Fibroblast of the aortic adventitia (primary cell): ENCODE measurements around the gene RUNX2. TPM values are rescaled to one million over a fixed set of nuclear protein-coding genes. Genes with fewer than 3 reads are reported as not detected.

ENCODE experiments used
- DNase-seq: peaks from one replicate; pipeline ENCODE4 v3.0.0-alpha.2; 2010; ENCODE audit warnings: low read depth
- H3K4me3 ChIP-seq: 2 replicates; pipeline ENCODE4 v1.5.1; 2011; ENCODE audit warnings: low read depth, mild to moderate bottlenecking, control low read depth, low read length, moderate library complexity
- CTCF ChIP-seq: IDR thresholded peaks from 2 replicates; pipeline ENCODE4 v1.5.1; 2011; ENCODE audit warnings: mild to moderate bottlenecking, low read length, control low read depth, inconsistent platforms; ENCODE audit not compliant: insufficient read depth
- total RNA-seq: library from RNA; depleted of rRNA; stranded (reverse); fragments of >200 nt; gene quantifications from 2 replicates; pipeline ENCODE4 v1.2.3, GENCODE V29; 2012; ENCODE audit warnings: low replicate concordance

Gene RUNX2
- total RNA-seq, 1 donor: 5.8 TPM

DNA sequence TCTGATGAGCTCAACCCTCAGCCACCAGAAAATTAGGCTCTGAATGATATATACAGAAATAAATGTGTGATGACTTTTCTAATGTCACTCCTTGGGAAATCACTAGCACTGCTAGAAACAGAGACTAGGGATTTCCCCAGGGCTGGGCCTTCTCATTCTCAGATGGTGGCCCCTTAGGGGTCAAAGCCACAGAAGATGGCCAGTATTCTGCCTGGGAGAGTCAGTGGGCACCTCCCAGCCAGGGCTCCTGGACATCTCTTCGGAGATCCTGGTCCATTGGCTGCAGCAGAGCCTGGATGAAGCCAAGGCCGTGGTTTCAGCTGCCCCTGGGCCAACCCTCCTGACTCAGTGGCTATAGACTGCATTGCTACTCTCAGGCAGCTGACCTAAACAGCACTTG lies 326.5 kb downstream of the RUNX2 start:
- H3K4me3 ChIP-seq: no peak overlapping the region
- no peak for TF ChIP-seq CTCF
- DNase-seq: peak; percentile 53

DNA sequence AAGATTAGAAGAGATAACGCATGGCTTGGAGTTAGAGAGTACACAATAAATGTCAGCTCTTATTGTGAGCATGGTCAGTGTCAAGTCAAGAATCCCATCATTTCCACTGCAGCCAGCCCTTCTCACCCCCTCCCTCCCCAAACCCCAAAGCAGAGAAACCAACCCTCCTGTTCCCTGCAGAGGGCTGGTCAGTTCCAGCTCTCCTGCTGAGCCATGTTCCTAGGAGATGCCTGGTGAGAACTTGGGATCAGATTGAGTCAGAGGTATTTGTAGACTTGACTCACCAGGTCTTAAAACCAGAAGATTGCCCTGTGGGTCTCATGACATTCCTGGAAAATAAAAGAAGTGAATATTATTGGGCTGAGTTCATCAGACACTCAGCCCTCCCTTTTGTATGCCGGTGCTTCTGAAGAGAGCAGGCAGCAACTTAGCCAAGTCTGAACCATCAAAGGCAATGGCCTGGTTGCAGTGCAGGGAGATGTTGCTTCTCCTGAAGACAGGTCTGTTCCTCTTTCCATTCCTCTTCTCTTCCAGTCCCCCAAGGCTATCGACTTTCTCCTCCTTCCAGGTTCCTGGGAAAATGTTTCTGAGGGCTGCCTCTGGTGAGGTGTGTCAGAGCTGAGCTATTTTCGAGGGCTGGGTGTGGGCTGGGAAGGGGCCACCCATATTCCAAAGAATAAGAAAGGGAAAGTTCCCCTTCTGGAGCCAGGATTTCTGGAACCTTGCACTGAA lies 327.8 kb downstream of the RUNX2 start:
- no peak for TF ChIP-seq CTCF
- peak overlapping the region; percentile 28 for H3K4me3 ChIP-seq
- peak; percentile 98 for DNase-seq

DNA sequence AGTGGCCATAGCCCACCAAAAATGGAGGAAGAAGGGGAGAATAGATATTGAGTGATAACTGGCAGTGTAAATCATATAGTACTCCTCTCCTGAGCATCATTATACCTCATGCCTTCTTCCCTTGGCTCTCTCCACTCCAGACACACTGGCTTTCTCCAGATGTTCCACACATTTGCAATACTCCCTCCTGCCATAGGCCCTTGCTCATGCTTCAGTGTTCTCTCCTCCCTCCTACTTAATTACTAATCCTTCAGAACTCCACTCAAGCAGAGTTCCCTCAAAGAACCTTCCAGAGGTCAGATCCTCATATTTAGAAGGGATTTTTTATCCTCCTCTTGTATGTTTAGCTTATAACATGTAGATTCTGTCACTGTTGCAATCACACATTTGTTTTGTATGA lies 329.1 kb downstream of the RUNX2 start:
- no peak for TF ChIP-seq CTCF
- H3K4me3 ChIP-seq: no peak overlapping the region
- DNase-seq: peak; percentile 31

DNA sequence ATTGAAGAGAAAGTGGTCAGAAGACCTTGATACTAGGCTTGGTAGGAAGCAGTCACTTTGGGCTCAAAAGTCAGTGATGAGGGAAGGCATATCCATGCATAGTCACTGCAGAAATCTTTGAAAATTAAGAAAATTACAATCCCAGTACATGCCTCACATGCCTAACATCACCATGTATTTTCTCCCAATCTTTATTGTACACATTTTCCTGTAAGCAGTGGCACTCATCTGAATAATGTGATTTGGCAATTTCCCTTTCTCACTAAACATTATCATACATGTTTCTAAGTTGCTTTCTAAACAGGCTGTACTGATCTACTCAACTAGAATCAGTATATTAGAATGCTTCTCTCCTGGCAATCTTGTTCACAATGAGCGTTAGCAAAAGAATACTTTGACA lies 330.3 kb downstream of the RUNX2 start:
- peak; percentile 37 for DNase-seq
- H3K4me3 ChIP-seq: no peak overlapping the region
- no peak for TF ChIP-seq CTCF

DNA sequence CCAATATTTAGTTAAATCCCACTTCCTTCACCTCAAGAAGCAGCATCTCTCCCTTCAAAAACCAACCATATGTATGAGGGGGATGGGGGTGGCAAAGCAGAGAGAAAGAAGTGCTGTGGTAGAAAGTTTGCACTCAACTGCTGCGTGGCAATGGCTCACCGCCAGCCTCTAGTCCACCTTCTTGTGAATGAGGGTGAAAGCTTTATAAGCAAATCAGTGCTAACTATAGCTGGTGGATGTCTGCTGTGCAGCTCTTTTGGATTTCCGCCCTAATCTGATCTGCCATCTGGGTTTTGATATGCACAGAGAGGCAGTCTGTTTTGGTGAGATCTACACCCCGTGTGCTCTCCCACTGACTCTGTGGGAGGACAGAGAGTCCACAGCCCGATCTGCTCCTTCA lies 330.8 kb downstream of the RUNX2 start:
- DNase-seq: no peak
- no peak for TF ChIP-seq CTCF
- H3K4me3 ChIP-seq: no peak overlapping the region

DNA sequence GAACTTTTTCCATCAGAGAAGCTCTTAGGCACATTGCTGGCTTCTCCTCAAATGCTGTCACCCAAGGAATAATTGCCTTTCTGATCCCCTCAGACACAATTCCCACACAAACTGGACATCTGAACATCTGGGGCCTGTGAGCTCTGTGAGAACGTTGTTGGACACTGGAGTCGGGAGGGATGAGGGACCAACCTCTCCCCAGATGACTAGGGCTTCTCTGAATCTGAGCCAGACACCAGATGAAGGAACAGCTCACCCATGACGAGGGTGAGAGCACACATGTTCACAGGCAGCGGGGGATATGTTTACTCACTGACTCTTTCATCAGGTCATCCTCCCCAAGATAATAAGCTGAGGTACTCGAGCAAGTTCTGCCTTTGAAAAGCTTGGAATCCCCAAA lies 333.5 kb downstream of the RUNX2 start:
- peak; percentile 68 for DNase-seq
- H3K4me3 ChIP-seq: no peak overlapping the region
- no peak for TF ChIP-seq CTCF
